Parathyroid adenoma (tissue), 2 donors: Measurements from ENCODE around the gene PIRT.
A peak's percentile ranks its signal among the peaks of the same experiment; 100 is the strongest.

Source experiments
- H2AFZ ChIP-seq: fragments of 300-600 bp; sonication (generic); one replicate; pipeline ENCODE4 v1.7.0; 2017; ENCODE audit warnings: antibody characterized with exemption, mild to moderate bottlenecking
- H3K27ac ChIP-seq: fragments of 300-600 bp; sonication (generic); one replicate; pipeline ENCODE4 v1.7.0; 2017
- H3K27me3 ChIP-seq: fragments of 300-600 bp; sonication (generic); one replicate; pipeline ENCODE4 v1.7.0; 2017; ENCODE audit warnings: low read length; ENCODE audit not compliant: control insufficient read depth, insufficient read depth
- H3K36me3 ChIP-seq: fragments of 300-600 bp; sonication (generic); one replicate; pipeline ENCODE4 v1.7.0; 2017; ENCODE audit warnings: low read length; ENCODE audit not compliant: control insufficient read depth, insufficient read depth
- H3K4me1 ChIP-seq: fragments of 300-600 bp; sonication (generic); one replicate; pipeline ENCODE4 v1.7.0; 2017; ENCODE audit warnings: control low read depth
- H3K4me2 ChIP-seq: fragments of 300-600 bp; sonication (generic); one replicate; pipeline ENCODE4 v1.7.0; 2017; ENCODE audit warnings: low read length
- H3K4me3 ChIP-seq: fragments of 300-600 bp; sonication (generic); one replicate; pipeline ENCODE4 v1.7.0; 2017; ENCODE audit warnings: low read depth, low read length
- H3K79me2 ChIP-seq: fragments of 300-600 bp; sonication (generic); one replicate; pipeline ENCODE4 v1.7.0; 2017; ENCODE audit warnings: control low read depth
- H3K9ac ChIP-seq: fragments of 300-600 bp; sonication (generic); one replicate; pipeline ENCODE4 v1.7.0; 2017; ENCODE audit warnings: mild to moderate bottlenecking
- H3K9me3 ChIP-seq: fragments of 300-600 bp; sonication (generic); one replicate; pipeline ENCODE4 v1.7.0; 2017; ENCODE audit warnings: low read length; ENCODE audit not compliant: control insufficient read depth
- CTCF ChIP-seq: fragments of 300-600 bp; sonication (generic); IDR thresholded peaks from one replicate; pipeline ENCODE4 v1.7.0; 2017; ENCODE audit warnings: antibody characterized with exemption, mild to moderate bottlenecking
- donor health status: primary hyperparathyroidism.

PIRT gene

GRCh38 chr17:10845388-10845751, 7.5 kb upstream of the PIRT start:
- H3K27ac ChIP-seq = no peak overlapping the region
- no peak for TF ChIP-seq CTCF
- H3K79me2 ChIP-seq = no peaks in the 10 kb centered on the region
- H3K9me3 ChIP-seq = no peaks in the 10 kb centered on the region
- H3K9ac ChIP-seq = no peak overlapping the region
- no peaks in the 10 kb centered on the region for H3K27me3 ChIP-seq
- H2AFZ ChIP-seq = peak overlapping the region; percentile 98
- no peak overlapping the region for H3K4me3 ChIP-seq
- no peak overlapping the region for H3K4me2 ChIP-seq
- H3K36me3 ChIP-seq = no peaks in the 10 kb centered on the region
- H3K4me1 ChIP-seq = no peaks in the 10 kb centered on the region

- H3K4me3 ChIP-seq = peak overlapping the region; percentile 25
- H3K79me2 ChIP-seq = no peaks in the 10 kb centered on the region
- H3K9me3 ChIP-seq = no peaks in the 10 kb centered on the region
- H3K27me3 ChIP-seq = no peaks in the 10 kb centered on the region
- no peaks in the 10 kb centered on the region for H3K36me3 ChIP-seq
- peak; percentile 90 for TF ChIP-seq CTCF
- H3K4me1 ChIP-seq = no peaks in the 10 kb centered on the region
- H3K4me2 ChIP-seq = peak overlapping the region; percentile 49
- H3K27ac ChIP-seq = no peak overlapping the region
- H3K9ac ChIP-seq = no peak overlapping the region
- H2AFZ ChIP-seq = peak overlapping the region; percentile 98
Observed at GRCh38 chr17:10844621-10845387, 6.9 kb upstream of the PIRT start.

- Histone ChIP-seq H2AFZ (no peak overlapping the region), H3K9ac (no peak overlapping the region), H3K27me3 (no peaks in the 10 kb centered on the region), H3K4me1 (no peaks in the 10 kb centered on the region), H3K36me3 (no peaks in the 10 kb centered on the region), H3K79me2 (no peaks in the 10 kb centered on the region), H3K27ac (no peak overlapping the region), H3K4me2 (no peak overlapping the region), H3K4me3 (no peak overlapping the region), H3K9me3 (no peaks in the 10 kb centered on the region)
- no peak for TF ChIP-seq CTCF
Observed at GRCh38 chr17:10843811-10844210, 5.9 kb upstream of the PIRT start.

- Histone ChIP-seq H3K36me3 (no peaks in the 10 kb centered on the region), H3K4me3 (no peak overlapping the region), H3K9me3 (no peaks in the 10 kb centered on the region), H3K79me2 (no peaks in the 10 kb centered on the region), H3K27ac (no peak overlapping the region), H2AFZ (no peak overlapping the region), H3K9ac (no peak overlapping the region), H3K4me1 (no peaks in the 10 kb centered on the region), H3K27me3 (no peaks in the 10 kb centered on the region), H3K4me2 (no peak overlapping the region)
- TF ChIP-seq CTCF = no peak
Observed at GRCh38 chr17:10842658-10843057, 4.8 kb upstream of the PIRT start.

- H3K9me3 ChIP-seq = no peaks in the 10 kb centered on the region
- no peak overlapping the region for H3K9ac ChIP-seq
- no peak overlapping the region for H3K27ac ChIP-seq
- no peaks in the 10 kb centered on the region for H3K79me2 ChIP-seq
- TF ChIP-seq CTCF = no peak
- no peak overlapping the region for H3K4me2 ChIP-seq
- no peaks in the 10 kb centered on the region for H3K4me1 ChIP-seq
- no peak overlapping the region for H2AFZ ChIP-seq
- no peak overlapping the region for H3K4me3 ChIP-seq
- no peaks in the 10 kb centered on the region for H3K36me3 ChIP-seq
- no peaks in the 10 kb centered on the region for H3K27me3 ChIP-seq
Observed at GRCh38 chr17:10838682-10839081, 795 bp upstream of the PIRT start.
